HepG2 (cell line): ENCODE data around the gene PPP6R2. TPM values are rescaled to one million over a fixed set of nuclear protein-coding genes. Genes with fewer than 3 reads are reported as not detected.

ENCODE experiments used
- AGO2 ChIP-seq: fragments of 200-400 bp; formaldehyde crosslinking; optimal IDR thresholded peaks from 2 replicates; pipeline ENCODE3; 2017; ENCODE audit warnings: mild to moderate bottlenecking, low read depth, low read length, moderate library complexity
- ARNTL ChIP-seq: sonication (generic); formaldehyde crosslinking; IDR thresholded peaks from 2 replicates; pipeline ENCODE4 v1.4.0; 2020; ENCODE audit warnings: mild to moderate bottlenecking, missing genetic modification reagents
- ATF1 ChIP-seq: IDR thresholded peaks from 2 replicates; pipeline ENCODE4 v1.6.1; 2016; ENCODE audit warnings: mild to moderate bottlenecking, control low read depth
- BATF2 ChIP-seq: sonication (generic); formaldehyde crosslinking; IDR thresholded peaks from 2 replicates; pipeline ENCODE4 v1.8.0; 2022; ENCODE audit warnings: mild to moderate bottlenecking, missing genetic modification reagents, moderate library complexity
- GABPA ChIP-seq, 2 experiments: IDR thresholded peaks; 2 replicates each; pipeline ENCODE4 v1.6.1; 2011 to 2016; ENCODE audit warnings: low read depth in 2 of 2, low read length in 1 of 2, missing biosample characterization in 1 of 2, missing genetic modification characterization in 1 of 2
- HDAC6 ChIP-seq: fragments of 200-600 bp; sonication (generic); IDR thresholded peaks from 2 replicates; pipeline ENCODE4 v1.7.0; 2017; ENCODE audit warnings: mild to moderate bottlenecking, antibody characterized with exemption, low read length, low read depth
- MAFG ChIP-seq: sonication (generic); formaldehyde crosslinking; IDR thresholded peaks from 2 replicates; pipeline ENCODE4 v1.5.1; 2020; ENCODE audit warnings: mild to moderate bottlenecking, missing genetic modification reagents
- MXD4 ChIP-seq: IDR thresholded peaks from 2 replicates; pipeline ENCODE4 v1.6.1; 2016; ENCODE audit warnings: mild to moderate bottlenecking, missing biosample characterization, missing genetic modification reagents
- NFE2 ChIP-seq: sonication (generic); formaldehyde crosslinking; IDR thresholded peaks from 2 replicates; pipeline ENCODE4 v1.4.0; 2020; ENCODE audit warnings: missing genetic modification reagents
- PAF1 ChIP-seq: IDR thresholded peaks from 2 replicates; pipeline ENCODE4 v1.6.1; 2016; ENCODE audit warnings: missing genetic modification reagents, missing compliant biosample characterization
- RAD21 ChIP-seq: fragments of 450-650 bp; formaldehyde crosslinking; IDR thresholded peaks from 2 replicates; pipeline ENCODE4 v1.5.0; 2020; ENCODE audit warnings: mild to moderate bottlenecking
- SIX4 ChIP-seq: sonication (generic); formaldehyde crosslinking; IDR thresholded peaks from 2 replicates; pipeline ENCODE4 v1.4.0; 2020; ENCODE audit warnings: missing genetic modification reagents
- STAG1 ChIP-seq: sonication (generic); formaldehyde crosslinking; IDR thresholded peaks from 2 replicates; pipeline ENCODE4 v1.4.0; 2020; ENCODE audit warnings: missing genetic modification reagents
- TAF15 ChIP-seq: fragments of 200-400 bp; formaldehyde crosslinking; IDR thresholded peaks from one replicate; pipeline ENCODE4 v1.6.1; 2018; ENCODE audit warnings: mild to moderate bottlenecking, low read depth, low read length; ENCODE audit not compliant: poor library complexity, severe bottlenecking
- YEATS4 ChIP-seq: sonication (generic); formaldehyde crosslinking; IDR thresholded peaks from 2 replicates; pipeline ENCODE4 v1.4.0; 2020; ENCODE audit warnings: missing genetic modification reagents, borderline replicate concordance
- ZFP82 ChIP-seq: sonication (generic); formaldehyde crosslinking; IDR thresholded peaks from 2 replicates; pipeline ENCODE4 v1.5.1; 2020; ENCODE audit warnings: mild to moderate bottlenecking, missing genetic modification reagents, borderline replicate concordance
- ZKSCAN5 ChIP-seq: sonication (generic); formaldehyde crosslinking; IDR thresholded peaks from 2 replicates; pipeline ENCODE4 v1.5.1; 2020; ENCODE audit warnings: mild to moderate bottlenecking, missing genetic modification reagents
- ZNF260 ChIP-seq: sonication (generic); formaldehyde crosslinking; IDR thresholded peaks from 2 replicates; pipeline ENCODE4 v1.4.0; 2020; ENCODE audit warnings: missing genetic modification reagents, low read depth, mild to moderate bottlenecking, borderline replicate concordance
- ZNF317 ChIP-seq: sonication (generic); formaldehyde crosslinking; IDR thresholded peaks from 2 replicates; pipeline ENCODE4 v1.5.0; 2020; ENCODE audit warnings: mild to moderate bottlenecking, missing genetic modification reagents
- ZNF687 ChIP-seq: sonication (generic); formaldehyde crosslinking; IDR thresholded peaks from 2 replicates; pipeline ENCODE4 v1.5.1; 2020; ENCODE audit warnings: mild to moderate bottlenecking, missing genetic modification reagents, moderate library complexity
- ZNF850 ChIP-seq: sonication (generic); formaldehyde crosslinking; conservative IDR thresholded peaks from 2 replicates; pipeline ENCODE4 v1.9.0; 2021; ENCODE audit warnings: mild to moderate bottlenecking, missing genetic modification reagents
- ZNF891 ChIP-seq: sonication (generic); formaldehyde crosslinking; IDR thresholded peaks from 2 replicates; pipeline ENCODE4 v1.5.0; 2020; ENCODE audit warnings: mild to moderate bottlenecking, missing genetic modification reagents
- ZSCAN22 ChIP-seq: sonication (generic); formaldehyde crosslinking; IDR thresholded peaks from 2 replicates; pipeline ENCODE4 v1.4.0; 2020; ENCODE audit warnings: mild to moderate bottlenecking, missing genetic modification reagents
- polyA plus RNA-seq, 8 experiments: library from polyadenylated mRNA; depleted of rRNA in 3 of 8; stranded (reverse) in 7 of 8; unstranded in 1 of 8; fragments of >200 nt; fragmentation: Illumina TruSeq in 4 of 8; extraction: Trizol in 4 of 8; gene quantifications; 2 replicates each; pipeline versions ENCODE4 v1.2.1 to v1.2.3, GENCODE V29; 2011 to 2016; ENCODE audit warnings: low read depth in 4 of 8, missing spikeins in 1 of 8, mixed read lengths in 1 of 8; ENCODE audit not compliant: insufficient read depth in 1 of 8
- total RNA-seq, 5 experiments: library from RNA; depleted of rRNA; stranded (reverse); fragments of >200 nt; fragmentation: Illumina TruSeq; extraction: Trizol; gene quantifications; 2 replicates each; pipeline ENCODE4 v1.2.3, GENCODE V29; 2016; ENCODE audit warnings: low read depth in 1 of 5
- TF ChIP-seq, protein P1 (sequence below): sonication (generic); formaldehyde crosslinking; IDR thresholded peaks from 2 replicates; pipeline ENCODE4 v1.4.0; 2020; ENCODE audit warnings: missing genetic modification reagents

PPP6R2 gene
- total and polyA plus RNA-seq, 2 of the 13 experiments (the other 11 are each of a cell fraction or from before 2014, with no cell fraction given) = 55.0 to 102 TPM

GRCh38 chr22:50456466-50457234 is 113.5 kb downstream of the PPP6R2 start (continued):
- no peak for TF ChIP-seq BATF2
- TF ChIP-seq RAD21 (CRISPR knock-in tag) = peak; percentile 52; the same call in 1 of the 2 replicates
- no peak for TF ChIP-seq TAF15
- no peak for TF ChIP-seq YEATS4 (CRISPR knock-in tag)
- no peak for TF ChIP-seq GABPA (IDR thresholded peaks at IDR 0.05; ENCODE audit: low read depth, low read length)
- TF ChIP-seq GABPA (CRISPR knock-in tag; IDR thresholded peaks at IDR 0.05; ENCODE audit: low read depth) = no peak
- TF ChIP-seq ZSCAN22 (CRISPR knock-in tag) = no peak
- no peak for TF ChIP-seq ZNF891 (CRISPR knock-in tag)
- peak; percentile 55 for TF ChIP-seq STAG1 (CRISPR knock-in tag)
- no peak for TF ChIP-seq MAFG
- TF ChIP-seq ZKSCAN5 (CRISPR knock-in tag) = no peak
- TF ChIP-seq ZNF260 = no peak
- TF ChIP-seq ZNF850 (CRISPR knock-in tag) = no peak
- no peak for TF ChIP-seq SIX4 (CRISPR knock-in tag)
- TF ChIP-seq ATF1 = no peak
- TF ChIP-seq ZNF687 (CRISPR knock-in tag) = peak; percentile 19; the same call in 1 of the 2 replicates
- TF ChIP-seq, protein P1, sequence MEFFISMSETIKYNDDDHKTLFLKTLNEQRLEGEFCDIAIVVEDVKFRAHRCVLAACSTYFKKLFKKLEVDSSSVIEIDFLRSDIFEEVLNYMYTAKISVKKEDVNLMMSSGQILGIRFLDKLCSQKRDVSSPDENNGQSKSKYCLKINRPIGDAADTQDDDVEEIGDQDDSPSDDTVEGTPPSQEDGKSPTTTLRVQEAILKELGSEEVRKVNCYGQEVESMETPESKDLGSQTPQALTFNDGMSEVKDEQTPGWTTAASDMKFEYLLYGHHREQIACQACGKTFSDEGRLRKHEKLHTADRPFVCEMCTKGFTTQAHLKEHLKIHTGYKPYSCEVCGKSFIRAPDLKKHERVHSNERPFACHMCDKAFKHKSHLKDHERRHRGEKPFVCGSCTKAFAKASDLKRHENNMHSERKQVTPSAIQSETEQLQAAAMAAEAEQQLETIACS (CRISPR knock-in tag) = no peak
- no peak for TF ChIP-seq HDAC6
- no peak for TF ChIP-seq ZNF317 (CRISPR knock-in tag)
- TF ChIP-seq ARNTL = no peak
- no peak for TF ChIP-seq MXD4 (CRISPR knock-in tag)
- TF ChIP-seq NFE2 (CRISPR knock-in tag) = no peak
- TF ChIP-seq AGO2 = peak; percentile 55
- no peak for TF ChIP-seq ZFP82
- TF ChIP-seq PAF1 (CRISPR knock-in tag) = no peak
- TF ChIP-seq, all 625 proteins: peak for 8
